GM10248 (cell line): ENCODE results near the gene PPOX.

Experiments used
- CTCF ChIA-PET: fragments of 300-600 bp; sonication (Branson Sonifier 250); formaldehyde crosslinking; extraction: SDS; loops from one replicate; lab custom pipeline; 2021; ENCODE audit warnings: antibody characterized with exemption; lab: Yijun Ruan, JAX
- POLR2A ChIA-PET: fragments of 350-650 bp; sonication (Branson Sonifier 250); formaldehyde crosslinking; extraction: SDS; loops from one replicate; lab custom pipeline; 2020; ENCODE audit warnings: antibody characterized with exemption; lab: Yijun Ruan, JAX
- DNase-seq: peaks from one replicate; pipeline ENCODE4 v3.0.0; 2012; ENCODE audit errors: extremely low spot score
- CTCF ChIP-seq: IDR thresholded peaks from 2 replicates; pipeline ENCODE4 v1.5.1; 2012; ENCODE audit warnings: mild to moderate bottlenecking, low read depth; ENCODE audit errors: extremely low read depth, missing control alignments, control extremely low read depth

Gene PPOX

DNA sequence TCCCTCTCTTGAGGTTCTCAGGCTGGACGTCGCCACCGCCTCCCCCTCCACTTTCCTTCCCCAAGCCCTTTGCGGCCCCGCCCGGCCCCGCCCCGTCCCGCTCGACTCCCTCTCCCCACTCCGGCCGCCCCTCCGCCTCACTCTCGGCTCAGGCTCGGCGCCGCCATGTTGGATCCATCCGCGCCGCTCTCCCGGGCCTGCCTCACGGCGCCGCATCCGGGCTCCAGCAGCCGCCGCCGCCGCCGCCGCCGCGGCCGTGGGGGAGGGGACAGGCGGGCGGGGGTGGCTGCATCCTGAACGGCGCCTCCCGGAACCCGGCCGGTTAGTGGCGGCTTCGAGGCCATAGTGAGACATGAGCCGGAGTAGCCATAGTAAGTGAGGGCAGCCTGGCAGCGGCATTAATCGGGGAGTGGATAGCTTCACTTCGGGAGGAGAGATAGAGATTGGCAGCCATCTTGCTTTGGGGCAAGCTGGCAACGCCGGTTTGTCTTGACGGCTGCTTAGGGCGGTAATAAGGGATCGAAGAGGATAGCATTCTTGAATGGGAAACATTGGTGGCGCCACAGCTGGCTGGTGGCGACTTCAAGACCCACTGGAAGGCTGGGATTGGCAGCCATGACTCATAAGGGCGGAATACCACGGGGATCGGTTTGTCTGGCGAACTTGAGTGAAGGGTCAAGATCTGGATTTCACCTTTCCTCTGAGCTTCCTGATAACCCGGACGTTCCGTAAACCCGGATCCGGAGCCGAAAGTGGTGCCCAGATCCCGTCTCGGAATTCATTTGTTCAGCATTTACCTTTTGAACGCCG lies 33.6 kb upstream of the PPOX start, which contains the start of gene DEDD:
Gene DEDD, minus strand, starts transcription at position 258 of the 810 bp plus-strand sequence. CDS start 8,205 bp downstream, outside the sequence.
- peak; percentile 93 for DNase-seq
- no peak for TF ChIP-seq CTCF
- ChIA-PET POLR2A (interaction anchor here (0.6 to 1.3 kb wide), 11 partner anchors 11 to 1218 kb away, joined by 3 to 14 read pairs (median 4); partner anchors contain the start of genes UFC1, USF1 and USP21), CTCF (interaction anchor here (0.8 to 4.0 kb wide), 15 partner anchors 7 to 100 kb away, joined by 3 to 18 read pairs (median 5); partner anchors contain the start of genes KLHDC9 and USF1)

GRCh38 chr1:161133220-161133740 lies 32.9 kb upstream of the PPOX start:
- CTCF ChIA-PET: interaction anchor here (0.8 to 4.0 kb wide), 16 partner anchors 8 to 100 kb away, joined by 3 to 18 read pairs (median 5); partner anchors contain the start of genes KLHDC9, NIT1, PFDN2 and USF1
- POLR2A ChIA-PET: interaction anchor here (0.7 to 1.3 kb wide), 7 partner anchors 12 to 36 kb away, joined by 3 to 14 read pairs (median 4); partner anchors contain the start of genes UFC1 and USP21
- TF ChIP-seq CTCF: no peak
- no peak for DNase-seq

GRCh38 chr1:161137881-161138280 lies 28.3 kb upstream of the PPOX start:
- DNase-seq: no peak
- POLR2A ChIA-PET: interaction anchor here (0.7 to 0.8 kb wide), 2 partner anchors 16 to 1962 kb away, joined by 3 to 4 read pairs; partner anchors contain the start of gene UFC1
- no peak for TF ChIP-seq CTCF
- CTCF ChIA-PET: interaction anchor here (1.0 to 8.1 kb wide), 11 partner anchors 9 to 140 kb away, joined by 3 to 71 read pairs (median 6); partner anchors contain the start of genes ARHGAP30, KLHDC9, TSTD1 and UFC1

- no peak for DNase-seq
- POLR2A ChIA-PET: interaction anchor here (0.6 kb wide), 1 partner anchor 18 kb away, joined by 4 read pairs; no protein-coding TSS in a partner anchor
- no peak for TF ChIP-seq CTCF
- CTCF ChIA-PET: interaction anchor here (1.0 to 8.1 kb wide), 12 partner anchors 9 to 141 kb away, joined by 3 to 71 read pairs (median 6); partner anchors contain the start of genes ARHGAP30, KLHDC9, TSTD1 and UFC1
Measured at GRCh38 chr1:161138431-161138830, 27.8 kb upstream of the PPOX start.

DNA sequence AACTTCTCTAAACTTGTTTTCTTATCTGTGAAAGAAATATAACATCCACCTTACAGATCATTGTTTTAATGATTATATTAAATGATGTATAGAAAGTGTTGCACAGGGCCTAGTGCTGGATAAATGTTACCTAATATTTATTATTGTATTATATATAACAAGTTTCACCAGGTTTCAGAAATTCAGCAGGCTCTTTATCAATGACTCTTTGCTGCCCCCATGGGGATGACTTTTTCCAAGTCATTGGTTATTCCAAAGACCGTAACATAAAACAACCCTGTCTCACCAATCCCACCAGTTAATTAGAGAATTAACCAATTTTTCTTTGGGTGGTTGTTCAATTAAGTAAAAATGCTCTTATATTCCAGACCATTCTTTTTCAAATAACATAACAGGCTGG lies 26.5 kb upstream of the PPOX start:
- CTCF ChIA-PET: interaction anchor here (0.7 to 8.1 kb wide), 11 partner anchors 9 to 308 kb away, joined by 3 to 71 read pairs (median 3); partner anchors contain the start of genes ARHGAP30, KLHDC9, PPOX and UFC1
- DNase-seq: peak; percentile 56
- TF ChIP-seq CTCF: peak; percentile 37
- POLR2A ChIA-PET: no interaction called here
